CD14-positive monocyte (primary cell): Measurements from ENCODE around the gene FZD2. TPM values are rescaled to one million over a fixed set of nuclear protein-coding genes. Genes with fewer than 3 reads are reported as not detected.
"Not testable (repeated sequence)": the region's sequence is repeated elsewhere in the genome, so short reads cannot be mapped to it uniquely, and the experiment has no call there.

ENCODE experiments used
- DNase-seq, 3 donors: peaks; one replicate each; pipeline ENCODE4 v3.0.0-alpha.2; 2011 to 2022
- H2AFZ ChIP-seq: 2 replicates; pipeline ENCODE4 v1.6.0; 2012; ENCODE audit warnings: mild to moderate bottlenecking, low read depth, low read length, inconsistent platforms; ENCODE audit not compliant: insufficient read depth, poor library complexity, severe bottlenecking
- H3K27ac ChIP-seq, 2 donors: 1 replicate in 1 of 2; 2 replicates in 1 of 2; pipeline ENCODE4 v1.5.1; 2012 to 2013; ENCODE audit warnings: low read length in 2 of 2, control low read depth in 1 of 2, inconsistent platforms in 1 of 2, low read depth in 1 of 2, mild to moderate bottlenecking in 1 of 2
- H3K27me3 ChIP-seq, 2 donors: one replicate each; pipeline versions ENCODE4 v1.6.0 to v1.6.1; 2011 to 2013; ENCODE audit warnings: low read length in 2 of 2; ENCODE audit not compliant: control insufficient read depth in 2 of 2, insufficient read depth in 2 of 2
- H3K36me3 ChIP-seq, 2 donors: replicated peaks in 1 of 2; 1 replicate in 1 of 2; 2 replicates in 1 of 2; pipeline versions ENCODE4 v1.5.1 to v1.6.1; 2012 to 2013; ENCODE audit warnings: low read length in 2 of 2, control low read depth in 1 of 2, inconsistent platforms in 1 of 2, mild to moderate bottlenecking in 1 of 2; ENCODE audit not compliant: insufficient read depth in 2 of 2, control insufficient read depth in 1 of 2
- H3K4me1 ChIP-seq, 2 donors: 1 replicate in 1 of 2; 2 replicates in 1 of 2; pipeline versions ENCODE4 v1.5.1 to v1.6.1; 2012 to 2013; ENCODE audit warnings: low read length in 2 of 2, control low read depth in 1 of 2, inconsistent platforms in 1 of 2, mild to moderate bottlenecking in 1 of 2, moderate library complexity in 1 of 2; ENCODE audit not compliant: insufficient read depth in 2 of 2, control insufficient read depth in 1 of 2
- H3K4me2 ChIP-seq: replicated peaks from 2 replicates; pipeline ENCODE3; 2012; ENCODE audit warnings: low read length, moderate library complexity, mild to moderate bottlenecking; ENCODE audit not compliant: poor library complexity, severe bottlenecking; ENCODE audit errors: extremely low read depth
- H3K4me3 ChIP-seq, 3 experiments: fragments of 200-600 bp in 1 of 3; sonication (generic) in 1 of 3; replicated peaks in 1 of 3; 1 replicate in 2 of 3; 2 replicates in 1 of 3; pipeline ENCODE4 v1.5.1; 2011 to 2013; ENCODE audit warnings: low read length in 3 of 3, mild to moderate bottlenecking in 3 of 3, control low read depth in 2 of 3, low read depth in 2 of 3, inconsistent platforms in 1 of 3, moderate library complexity in 1 of 3
- H3K79me2 ChIP-seq: 2 replicates; pipeline ENCODE4 v1.6.0; 2012; ENCODE audit warnings: mild to moderate bottlenecking, control low read depth, inconsistent platforms, low read length, moderate library complexity; ENCODE audit not compliant: insufficient read depth
- H3K9ac ChIP-seq: 2 replicates; pipeline ENCODE4 v1.6.0; 2017; ENCODE audit warnings: low read length, mild to moderate bottlenecking; ENCODE audit not compliant: insufficient read depth, poor library complexity, severe bottlenecking
- H3K9me3 ChIP-seq, 2 donors: replicated peaks in 1 of 2; 1 replicate in 1 of 2; 2 replicates in 1 of 2; pipeline versions ENCODE4 v1.5.1 to v1.6.1; 2012 to 2013; ENCODE audit warnings: low read length in 2 of 2, control low read depth in 1 of 2; ENCODE audit not compliant: control insufficient read depth in 1 of 2, insufficient read depth in 1 of 2
- H4K20me1 ChIP-seq: 2 replicates; pipeline ENCODE4 v1.6.0; 2012; ENCODE audit warnings: mild to moderate bottlenecking, low read length, control low read depth, moderate library complexity; ENCODE audit not compliant: insufficient read depth
- H3K27ac Mint-ChIP-seq, 7 donors: one replicate each; pipeline ENCODE4 v1.8.0; 2020; ENCODE audit warnings: mild to moderate bottlenecking in 7 of 7, mixed read lengths in 7 of 7, moderate library complexity in 6 of 7, inconsistent platforms in 2 of 7
- H3K27me3 Mint-ChIP-seq, 3 donors: one replicate each; pipeline ENCODE4 v1.8.0; 2021 to 2022; ENCODE audit warnings: low read depth in 3 of 3, mild to moderate bottlenecking in 3 of 3, mixed read lengths in 3 of 3, moderate library complexity in 3 of 3, inconsistent platforms in 1 of 3
- H3K36me3 Mint-ChIP-seq, 2 donors: one replicate each; pipeline ENCODE4 v1.8.0; 2020; ENCODE audit warnings: mixed read lengths in 2 of 2, inconsistent platforms in 1 of 2, mild to moderate bottlenecking in 1 of 2
- H3K4me1 Mint-ChIP-seq: one replicate; pipeline ENCODE4 v1.8.0; 2020; ENCODE audit warnings: mild to moderate bottlenecking, mixed read lengths
- H3K4me3 Mint-ChIP-seq, 2 donors: one replicate each; pipeline ENCODE4 v1.8.0; 2020; ENCODE audit warnings: mild to moderate bottlenecking in 2 of 2, mixed read lengths in 2 of 2, moderate library complexity in 1 of 2
- H3K9me3 Mint-ChIP-seq, 7 donors: one replicate each; pipeline ENCODE4 v1.8.0; 2020 to 2022; ENCODE audit warnings: mixed read lengths in 7 of 7, mild to moderate bottlenecking in 6 of 7, moderate library complexity in 6 of 7, inconsistent platforms in 2 of 7
- CTCF ChIP-seq: fragments of 200-600 bp; IDR thresholded peaks from one replicate; pipeline ENCODE4 v1.8.0; 2022; ENCODE audit warnings: antibody characterized with exemption, mild to moderate bottlenecking
- WGBS: methylation state at CpG from one replicate; pipeline ENCODE4 v1.1.5; 2013; ENCODE audit warnings: missing lambda C conversion rate; ENCODE audit not compliant: insufficient coverage; 5-methylcytosine and 5-hydroxymethylcytosine counted together
- intact Hi-C, 2 donors: fragments of 100-400 bp; cut with micrococcal nuclease; formaldehyde crosslinking; loops; one replicate each; pipeline versions ENCODE4 v1.15.0 to v1.15.1; 2023
- polyA plus RNA-seq, 3 donors: library from polyadenylated mRNA; depleted of rRNA in 1 of 3; unstranded in 2 of 3; stranded (reverse) in 1 of 3; fragments of 300-500 nt in 2 of 3; fragments of >200 nt in 1 of 3; fragmentation: Illumina TruSeq in 2 of 3; gene quantifications; 1 replicate in 2 of 3; 2 replicates in 1 of 3; pipeline ENCODE4 v1.2.3, GENCODE V29; 2012 to 2021

Gene FZD2
- polyA plus RNA-seq, 3 donors, result 3.1 to 7.2 (median 6.2) TPM

DNA sequence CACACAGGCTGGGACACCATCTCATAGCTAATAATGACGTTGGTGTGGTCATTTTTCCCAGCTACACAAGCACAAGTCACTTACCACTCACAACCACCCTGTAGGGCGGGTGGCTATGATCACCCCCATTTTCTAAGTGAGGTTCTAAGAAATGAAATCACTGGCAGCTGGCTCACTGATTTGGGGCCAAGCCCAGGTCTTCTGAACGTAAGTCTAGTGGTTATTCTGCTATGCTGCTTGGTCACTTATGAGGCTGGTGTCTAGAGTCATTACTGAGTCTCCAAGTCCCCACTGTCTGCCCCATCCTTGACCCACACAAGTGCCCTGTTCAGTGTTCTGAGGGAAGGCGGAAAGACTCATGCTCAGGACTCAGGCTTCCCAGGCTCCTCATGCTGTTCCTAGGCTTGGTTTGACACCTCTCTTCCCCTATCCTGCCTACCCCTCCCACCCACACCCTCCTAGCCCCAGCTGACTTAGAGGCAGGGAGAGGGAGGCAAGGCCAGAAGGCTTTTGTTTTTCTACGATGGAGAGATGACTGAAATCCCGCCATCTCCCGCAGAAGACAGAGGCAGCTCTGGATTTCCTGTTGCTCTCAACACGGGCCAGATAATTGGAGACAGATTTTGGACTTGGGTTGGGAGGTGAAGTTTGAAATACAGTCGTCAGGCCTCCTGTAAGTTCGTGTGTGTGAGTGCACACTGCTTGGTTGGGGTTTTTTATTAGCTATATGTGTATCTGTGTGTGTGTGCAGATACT lies 32.2 kb downstream of the FZD2 start:
- H3K4me3 Mint-ChIP-seq, result no peak overlapping the region
- Histone ChIP-seq H3K27ac (no peak overlapping the region), H3K27me3 (no peaks in the 10 kb centered on the region), H4K20me1 (no peaks in the 10 kb centered on the region), H3K4me1 (no peaks in the 10 kb centered on the region), H3K36me3 (no peaks in the 10 kb centered on the region), H3K4me2 (no peak overlapping the region), H3K9ac (no peak overlapping the region), H2AFZ (no peak overlapping the region), H3K4me3 (no peak overlapping the region), H3K79me2 (no peaks in the 10 kb centered on the region), H3K9me3 (no peaks in the 10 kb centered on the region)
- DNase-seq, result no peak
- H3K36me3 Mint-ChIP-seq, result no peaks in the 10 kb centered on the region
- TF ChIP-seq CTCF, result no peak
- H3K4me1 Mint-ChIP-seq, result no peaks in the 10 kb centered on the region
- H3K9me3 Mint-ChIP-seq, result no peaks in the 10 kb centered on the region
- intact Hi-C loops, result no loop called here
- peaks cover 4 to 16% (median 4%) of the 10 kb centered on the region in 3 donors for H3K27me3 Mint-ChIP-seq
- 77% methylated on average over 7 of the region's 10 CpGs for WGBS
- no peak overlapping the region for H3K27ac Mint-ChIP-seq

GRCh38 chr17:44590072-44590462 lies 32.8 kb downstream of the FZD2 start:
- H4K20me1 ChIP-seq, H3K27ac ChIP-seq, H3K36me3 Mint-ChIP-seq, H3K4me1 Mint-ChIP-seq, H3K4me3 ChIP-seq, H3K9ac ChIP-seq, H3K9me3 ChIP-seq, H3K27ac Mint-ChIP-seq, H3K4me2 ChIP-seq, intact Hi-C loops, H3K27me3 ChIP-seq, H3K79me2 ChIP-seq, H3K4me1 ChIP-seq, H3K4me3 Mint-ChIP-seq, DNase-seq, H3K9me3 Mint-ChIP-seq, H3K36me3 ChIP-seq, H2AFZ ChIP-seq: not testable (repeated sequence)
- peaks cover 4 to 16% (median 6%) of the 10 kb centered on the region in 3 donors for H3K27me3 Mint-ChIP-seq
- 100% methylated on average over 1 of the region's 1 CpG for WGBS

- DNase-seq, H3K4me2 ChIP-seq, H3K9me3 ChIP-seq, H3K27ac Mint-ChIP-seq, H3K4me1 ChIP-seq, H3K9ac ChIP-seq, H3K36me3 ChIP-seq, H3K27ac ChIP-seq, H2AFZ ChIP-seq, H3K4me3 ChIP-seq, H3K79me2 ChIP-seq, H3K9me3 Mint-ChIP-seq, H4K20me1 ChIP-seq, H3K4me3 Mint-ChIP-seq, H3K4me1 Mint-ChIP-seq, H3K27me3 ChIP-seq, H3K36me3 Mint-ChIP-seq, intact Hi-C loops: not testable (repeated sequence)
- WGBS, result 82% methylated on average over 2 of the region's 2 CpGs
- H3K27me3 Mint-ChIP-seq, result peaks cover 3 to 12% (median 6%) of the 10 kb centered on the region in 3 donors
Measured at GRCh38 chr17:44590762-44591161, 33.5 kb downstream of the FZD2 start.
